GM12892 (cell line): ENCODE measurements around the gene SLC35C1.

ENCODE experiments used
- POLR2A ChIP-seq: IDR thresholded peaks from 2 replicates; pipeline ENCODE4 v1.6.1; 2011; ENCODE audit warnings: low read depth, low read length, control low read depth
- POLR2AphosphoS5 ChIP-seq: IDR thresholded peaks from 2 replicates; pipeline ENCODE4 v1.6.1; 2011; ENCODE audit warnings: low read depth, low read length, control low read depth

GRCh38 chr11:45858751-45859398 is 53.9 kb downstream of the SLC35C1 start:
- no peak for TF ChIP-seq POLR2AphosphoS5
- no peak for TF ChIP-seq POLR2A
